Measurements from ENCODE around the gene CT45A5. TPM values are rescaled to one million over a fixed set of nuclear protein-coding genes. Genes with fewer than 3 reads are reported as not detected.
"Not testable (repeated sequence)": the region's sequence is repeated elsewhere in the genome, so short reads cannot be mapped to it uniquely, and the experiment has no call there.

The CT45A5 gene
- total RNA-seq, 1 donor from 2014 or later: not detected

- H3K27ac Mint-ChIP-seq: no peak overlapping the region
- no peak overlapping the region for H3K4me3 ChIP-seq
- no peaks in the 10 kb centered on the region for H4K20me1 ChIP-seq (ENCODE audit: low read depth)
- H3K4me2 ChIP-seq: no peak overlapping the region
- H3K9me3 Mint-ChIP-seq: peaks cover 6% of the 10 kb centered on the region
- no peaks in the 10 kb centered on the region for H3K4me1 ChIP-seq
- no peaks in the 10 kb centered on the region for H3K4me1 Mint-ChIP-seq
- H3K79me2 ChIP-seq (ENCODE audit: low read depth): no peaks in the 10 kb centered on the region
- TF ChIP-seq CTCF (IDR thresholded peaks at IDR 0.05) (peak; percentile 28), EZH2 (IDR thresholded peaks at IDR 0.05) (no peak)
- H3K27me3 ChIP-seq: no peaks in the 10 kb centered on the region
- no peak overlapping the region for H2AFZ ChIP-seq (replicated peaks)
- no peaks in the 10 kb centered on the region for H3K36me3 ChIP-seq
- no peak overlapping the region for H3K4me3 Mint-ChIP-seq
- DNase-seq (ENCODE audit: low spot score): peak; percentile 5
- peaks cover 8% of the 10 kb centered on the region for H3K9me3 ChIP-seq (ENCODE audit: low read depth)
- H3K27me3 Mint-ChIP-seq (ENCODE audit: insufficient read depth, low read depth): peaks cover 4% of the 10 kb centered on the region
- no peak overlapping the region for H3K9ac ChIP-seq
- no peaks in the 10 kb centered on the region for H3F3A ChIP-seq (ENCODE audit: low read depth)
- no peak overlapping the region for H3K27ac ChIP-seq
- H3K36me3 Mint-ChIP-seq: no peaks in the 10 kb centered on the region
Measured at GRCh38 chrX:135740681-135741149, 44.6 kb downstream of the CT45A5 start.

- H3K36me3 ChIP-seq: no peaks in the 10 kb centered on the region
- peaks cover 7% of the 10 kb centered on the region for H3K9me3 ChIP-seq (ENCODE audit: low read depth)
- Mint-ChIP-seq H3K9me3 (peaks cover 6% of the 10 kb centered on the region), H3K4me3 (no peak overlapping the region), H3K4me1 (no peaks in the 10 kb centered on the region), H3K27me3 (ENCODE audit: insufficient read depth, low read depth) (peaks cover 4% of the 10 kb centered on the region), H3K27ac (no peak overlapping the region), H3K36me3 (no peaks in the 10 kb centered on the region)
- TF ChIP-seq EZH2 (IDR thresholded peaks at IDR 0.05) (no peak), CTCF (IDR thresholded peaks at IDR 0.05) (no peak), EZH2phosphoT487 (IDR thresholded peaks at IDR 0.05) (no peak)
- no peak overlapping the region for H3K9ac ChIP-seq
- no peak overlapping the region for H3K27ac ChIP-seq
- no peaks in the 10 kb centered on the region for H3K79me2 ChIP-seq (ENCODE audit: low read depth)
- no peaks in the 10 kb centered on the region for H3F3A ChIP-seq (ENCODE audit: low read depth)
- H3K4me3 ChIP-seq: no peak overlapping the region
- no peaks in the 10 kb centered on the region for H3K27me3 ChIP-seq
- H3K4me1 ChIP-seq: no peaks in the 10 kb centered on the region
- no peak overlapping the region for H2AFZ ChIP-seq (replicated peaks)
- DNase-seq (ENCODE audit: low spot score): no peak
- no peak overlapping the region for H3K4me2 ChIP-seq
- H4K20me1 ChIP-seq (ENCODE audit: low read depth): no peaks in the 10 kb centered on the region
Measured at GRCh38 chrX:135737366-135738071, 47.8 kb downstream of the CT45A5 start.

- not testable (repeated sequence) for H3K27me3 ChIP-seq
Measured at GRCh38 chrX:135734666-135735065, 50.6 kb downstream of the CT45A5 start.

More at GRCh38 chrX:135734666-135735065, 50.6 kb downstream of the CT45A5 start:
- H2AFZ ChIP-seq (replicated peaks); H3K79me2 ChIP-seq (ENCODE audit: low read depth); H3K9me3 Mint-ChIP-seq; H3K4me1 Mint-ChIP-seq; H3K36me3 ChIP-seq; H3K4me1 ChIP-seq; H3K36me3 Mint-ChIP-seq; H3K27ac ChIP-seq; H3K4me2 ChIP-seq; H3K9ac ChIP-seq; H3K4me3 ChIP-seq; H3K27me3 Mint-ChIP-seq (ENCODE audit: insufficient read depth, low read depth); H3K4me3 Mint-ChIP-seq; DNase-seq (ENCODE audit: low spot score); H3K9me3 ChIP-seq (ENCODE audit: low read depth); H4K20me1 ChIP-seq (ENCODE audit: low read depth); H3F3A ChIP-seq (ENCODE audit: low read depth); H3K27ac Mint-ChIP-seq: not testable (repeated sequence)

Other genes starting within 250 kb of the CT45A5 start
- gene CT45A1, start 71.9 kb downstream of the CT45A5 start, total RNA-seq (ENCODE audit: low replicate concordance): not detected in 2 replicates
- not detected in 2 replicates for gene CT45A3, start 17.3 kb downstream of the CT45A5 start, total RNA-seq (ENCODE audit: low replicate concordance)
- not detected in 2 replicates for gene CT45A6, start 17.3 kb upstream of the CT45A5 start, total RNA-seq (ENCODE audit: low replicate concordance)
- not detected in 2 replicates for gene CT45A2, start 34.5 kb upstream of the CT45A5 start, total RNA-seq (ENCODE audit: low replicate concordance)
- not detected in 2 replicates for gene CT45A7, start 51.8 kb upstream of the CT45A5 start, total RNA-seq (ENCODE audit: low replicate concordance)
- gene CT45A8, start 69.0 kb upstream of the CT45A5 start, total RNA-seq (ENCODE audit: low replicate concordance): not detected in 2 replicates
- not detected in 2 replicates for gene CT45A9, start 86.3 kb upstream of the CT45A5 start, total RNA-seq (ENCODE audit: low replicate concordance)
- gene CT45A10, start 107.9 kb upstream of the CT45A5 start, total RNA-seq (ENCODE audit: low replicate concordance): not detected in 2 replicates
- not detected in 2 replicates for gene SAGE1, start 108.2 kb upstream of the CT45A5 start, total RNA-seq (ENCODE audit: low replicate concordance)
- 22.1 and 26.0 TPM in 2 replicates for gene MMGT1, start 188.5 kb upstream of the CT45A5 start, total RNA-seq (ENCODE audit: low replicate concordance)
- gene SLC9A6, start 199.9 kb upstream of the CT45A5 start, total RNA-seq (ENCODE audit: low replicate concordance): 23.5 and 24.2 TPM in 2 replicates

Measured in neural progenitor cell (in vitro differentiated cells).